Panc1 (cell line): ENCODE data around the gene GPR101.

Source experiments
- CTCF ChIP-seq: fragments of 450-650 bp; IDR thresholded peaks from 2 replicates; pipeline ENCODE4 v1.5.1; 2017; ENCODE audit warnings: mild to moderate bottlenecking
- POLR2AphosphoS5 ChIP-seq: IDR thresholded peaks from 2 replicates; pipeline ENCODE4 v1.6.1; 2012; ENCODE audit warnings: mild to moderate bottlenecking, low read depth, low read length, moderate library complexity
- TCF7L2 ChIP-seq: IDR thresholded peaks from 2 replicates; pipeline ENCODE4 v1.6.1; 2011; ENCODE audit warnings: mild to moderate bottlenecking, low read depth, low read length, inconsistent platforms

GRCh38 chrX:137031517-137032340 lies 2.1 kb downstream of the GPR101 start:
- TF ChIP-seq POLR2AphosphoS5 (no peak), TCF7L2 (no peak), CTCF (no peak)
